ENCODE data around the gene PHEX.

The PHEX gene

DNA sequence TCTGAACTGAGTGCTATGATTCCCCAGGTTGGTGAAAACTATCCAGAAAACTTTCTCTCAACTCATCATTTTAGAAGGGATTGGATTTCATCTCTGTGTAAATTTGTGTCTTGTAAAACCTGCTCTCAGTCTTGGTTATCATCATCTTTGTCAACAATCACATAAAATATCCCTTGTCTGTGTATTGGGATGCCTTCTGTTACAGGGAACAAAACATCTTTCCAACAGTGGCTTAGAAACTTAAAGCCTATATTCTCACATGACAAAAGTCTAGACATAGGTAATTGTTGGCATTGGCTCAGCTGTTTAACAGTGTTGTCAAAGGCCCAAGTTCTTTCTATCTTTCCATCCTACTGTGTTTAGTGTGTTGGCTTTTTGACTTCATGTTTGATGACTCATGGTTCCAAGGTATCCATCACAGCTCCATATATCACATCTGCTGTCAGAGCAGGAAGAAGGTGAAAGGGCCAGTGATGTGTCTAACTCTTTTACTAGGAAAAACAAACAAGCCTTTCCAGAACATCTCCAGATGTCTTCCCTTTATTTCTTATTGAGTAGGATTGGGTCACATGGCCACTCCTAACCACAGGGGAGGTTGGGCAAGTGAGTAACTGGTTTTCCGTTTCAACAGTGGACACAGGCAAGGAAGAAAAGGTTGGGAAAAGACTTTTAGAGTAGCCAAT, 65.0 kb downstream of the PHEX start:
- DNase-seq (ENCODE audit: low read depth in 2 of 3, low spot score in 2 of 3) = no peak

DNA sequence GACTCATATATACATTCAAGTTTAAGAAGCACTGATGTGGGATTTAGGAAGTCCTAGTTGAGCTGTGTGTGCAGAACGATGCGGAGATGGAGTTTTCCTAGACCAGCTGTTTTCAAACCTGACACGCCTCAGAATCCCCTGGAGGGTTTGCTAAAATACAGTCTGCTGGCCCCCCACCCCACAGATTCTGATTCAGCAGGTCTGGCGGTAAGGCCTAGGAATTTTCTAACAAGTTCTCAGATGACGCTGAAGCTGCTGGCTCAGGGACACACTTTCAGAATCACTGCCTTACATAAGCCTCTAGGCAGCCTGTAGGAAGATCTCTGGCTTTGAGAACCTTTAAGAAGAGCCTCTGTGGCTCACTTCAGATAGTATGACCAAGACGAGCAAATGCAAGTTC, 73.1 kb downstream of the PHEX start:
- no peak for DNase-seq (ENCODE audit: low read depth in 2 of 3, low spot score in 2 of 3)

DNA sequence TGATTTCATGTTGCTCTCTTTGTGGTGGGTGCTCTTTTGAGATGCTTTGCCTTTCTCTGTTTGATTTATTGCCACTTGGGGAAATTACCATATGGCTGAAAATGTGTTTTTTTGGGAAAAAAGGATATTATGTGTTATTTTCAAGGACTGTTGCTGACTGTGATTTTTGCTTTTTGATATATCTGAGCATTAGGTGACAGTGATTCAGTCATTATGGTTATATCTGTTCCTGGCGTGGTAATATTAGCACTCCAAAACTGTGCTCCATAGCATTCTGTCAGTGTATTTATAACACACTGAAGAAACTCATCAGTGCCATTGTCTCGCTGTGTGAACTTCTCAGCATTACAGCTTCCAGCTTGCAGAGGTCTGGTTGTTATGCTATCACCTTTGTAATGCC, 73.8 kb downstream of the PHEX start:
- no peak for DNase-seq (ENCODE audit: low read depth in 2 of 3, low spot score in 2 of 3)

DNA sequence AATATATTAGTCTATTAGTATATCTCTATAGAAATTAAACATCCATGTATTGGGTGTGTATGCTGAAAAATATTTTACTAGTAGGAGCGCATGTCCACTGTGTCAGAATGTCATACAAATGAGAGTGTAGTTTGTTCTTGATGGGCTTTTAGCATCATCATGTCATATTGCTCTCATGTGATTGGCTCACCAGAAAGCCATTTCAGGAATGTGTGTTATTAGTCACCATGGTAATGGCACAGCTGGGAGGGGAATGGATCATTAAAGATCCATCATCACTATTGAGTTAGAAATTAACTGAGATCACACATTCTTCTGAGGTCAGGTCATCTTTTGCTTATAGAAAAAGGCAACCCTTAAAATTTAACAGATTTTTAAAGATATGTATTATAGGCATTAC, 77.3 kb downstream of the PHEX start:
- no peak for DNase-seq (ENCODE audit: low read depth in 2 of 3, low spot score in 2 of 3)

DNA sequence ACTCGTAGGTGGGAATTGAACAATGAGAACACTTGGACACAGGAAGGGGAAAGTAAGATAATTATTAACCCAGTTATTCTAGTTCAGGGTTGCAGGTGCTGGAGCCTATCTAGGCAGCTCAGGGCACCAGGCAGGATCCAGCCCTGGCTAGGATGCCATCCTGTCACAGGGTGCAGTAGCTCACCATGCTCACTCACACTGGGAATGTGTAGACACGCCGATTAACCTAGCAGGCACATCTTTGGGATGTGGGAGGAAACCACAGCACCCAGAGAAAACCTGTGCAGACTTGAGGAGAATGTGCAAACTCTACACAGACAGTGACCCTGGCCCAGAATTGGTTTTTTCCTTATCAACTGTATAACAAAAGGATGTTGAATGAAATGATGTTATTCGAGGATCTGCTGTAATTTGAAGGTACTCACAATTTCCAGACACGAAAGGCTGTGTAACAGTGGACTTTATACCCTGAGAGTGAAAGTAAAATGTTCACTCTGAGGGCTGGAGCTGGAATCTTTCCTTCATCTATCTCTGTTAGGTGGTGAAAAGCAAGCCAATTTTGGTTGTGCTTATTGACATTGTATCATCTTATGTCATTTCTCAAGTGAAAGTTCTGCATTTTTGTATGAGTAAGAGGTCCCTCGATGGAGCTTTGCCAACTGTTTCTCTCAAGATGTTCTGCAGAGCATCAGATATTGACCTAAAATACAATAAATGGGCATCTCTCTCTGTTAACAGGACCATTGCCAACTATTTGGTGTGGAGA, 78.8 kb downstream of the PHEX start:
- no peak for DNase-seq (ENCODE audit: low read depth in 2 of 3, low spot score in 2 of 3)

DNA sequence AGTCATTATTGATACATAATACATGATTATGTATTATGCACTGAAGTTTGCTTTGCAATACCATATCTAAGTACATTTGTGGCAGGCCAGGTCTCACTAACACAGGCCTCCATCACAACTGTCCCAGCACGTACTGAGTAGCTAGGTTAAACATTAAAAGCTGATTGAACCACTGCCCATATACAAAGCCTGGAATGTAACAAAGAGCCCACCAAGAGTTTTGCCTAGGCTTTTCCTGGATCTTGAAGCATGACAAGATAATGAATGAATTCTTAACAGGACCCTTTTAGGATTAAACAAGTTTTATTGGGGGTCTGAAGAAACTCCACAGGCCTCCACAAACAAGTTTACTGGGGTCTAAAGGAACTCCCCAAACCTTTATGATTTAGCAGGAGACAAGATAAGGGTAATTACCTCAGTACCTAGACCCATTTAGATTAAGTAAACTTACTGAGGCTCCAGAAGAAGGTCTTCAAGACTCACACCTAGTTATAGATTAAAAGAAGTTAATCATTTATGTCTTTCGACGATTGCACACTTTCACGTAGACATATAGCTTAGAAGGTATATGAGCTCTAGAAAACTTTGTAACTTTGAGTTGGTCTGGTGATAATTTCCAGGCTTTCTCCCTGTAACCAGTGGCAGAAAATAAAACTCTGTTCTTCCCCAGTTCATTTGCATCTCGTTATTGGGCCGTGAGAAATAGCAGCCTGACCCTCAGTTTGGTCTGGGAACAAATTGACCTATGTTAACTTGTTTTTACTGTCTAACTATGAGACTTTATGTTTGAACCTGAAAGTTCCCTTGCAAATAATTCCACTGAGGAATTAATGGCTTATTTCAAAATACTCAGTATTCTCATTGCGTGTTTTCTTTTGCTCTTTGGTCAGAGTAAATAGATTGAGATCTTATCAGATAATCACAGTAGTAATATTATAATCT, 84.8 kb downstream of the PHEX start:
- no peak for DNase-seq (ENCODE audit: low read depth in 2 of 3, low spot score in 2 of 3)

DNA sequence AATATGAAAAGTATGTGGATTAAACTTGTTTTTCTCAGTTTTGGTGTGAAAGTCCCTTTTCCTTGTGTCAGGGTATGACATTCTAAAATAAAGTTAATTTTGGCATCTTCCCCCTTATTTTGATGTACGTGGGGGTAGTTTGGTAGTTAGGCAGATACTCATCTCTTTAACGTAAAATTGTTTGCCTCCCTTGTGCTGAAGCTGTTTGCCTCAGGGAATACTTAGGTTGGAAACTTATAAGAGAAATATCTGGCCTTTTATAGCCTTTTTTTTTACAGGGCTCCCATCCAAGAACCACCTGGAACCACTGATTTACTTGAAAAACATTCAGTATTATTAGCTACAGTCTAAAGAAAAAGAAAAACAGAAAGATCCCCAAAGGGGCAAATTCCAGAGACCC, 85.5 kb downstream of the PHEX start:
- DNase-seq (ENCODE audit: low read depth in 2 of 3, low spot score in 2 of 3) = no peak

DNA sequence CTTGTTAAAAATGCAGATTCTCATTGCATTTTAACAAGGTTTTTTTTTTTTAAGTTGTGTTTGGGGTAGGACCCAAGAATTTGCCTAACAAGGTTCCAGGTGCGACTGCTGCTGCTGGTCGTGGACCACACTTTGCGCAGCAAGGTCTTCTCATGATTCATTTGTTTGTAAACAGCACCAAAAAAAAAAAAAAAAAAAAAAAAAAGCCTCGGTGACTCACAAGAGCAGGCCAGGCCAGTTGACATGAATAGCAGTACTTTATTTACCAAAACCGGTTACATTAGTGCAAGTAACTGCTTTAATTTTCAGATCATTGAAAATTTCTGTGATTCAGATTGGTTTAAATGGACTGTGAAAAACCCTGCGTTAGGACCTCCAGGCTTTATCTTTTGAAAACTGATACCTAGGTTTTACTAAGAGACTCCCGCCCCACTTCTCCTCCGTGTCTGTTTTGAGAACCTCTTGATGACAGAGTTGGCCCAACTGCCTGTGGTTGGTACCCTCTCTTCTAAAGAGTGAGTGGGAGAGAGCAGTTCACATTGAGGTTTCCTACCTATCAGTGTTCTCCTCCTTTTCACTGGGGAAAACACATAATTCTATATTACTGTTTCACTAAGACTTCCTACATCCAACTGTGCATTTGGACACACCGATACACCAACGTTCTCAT, 86.2 kb downstream of the PHEX start:
- DNase-seq (ENCODE audit: low read depth in 2 of 3, low spot score in 2 of 3) = no peak

DNA sequence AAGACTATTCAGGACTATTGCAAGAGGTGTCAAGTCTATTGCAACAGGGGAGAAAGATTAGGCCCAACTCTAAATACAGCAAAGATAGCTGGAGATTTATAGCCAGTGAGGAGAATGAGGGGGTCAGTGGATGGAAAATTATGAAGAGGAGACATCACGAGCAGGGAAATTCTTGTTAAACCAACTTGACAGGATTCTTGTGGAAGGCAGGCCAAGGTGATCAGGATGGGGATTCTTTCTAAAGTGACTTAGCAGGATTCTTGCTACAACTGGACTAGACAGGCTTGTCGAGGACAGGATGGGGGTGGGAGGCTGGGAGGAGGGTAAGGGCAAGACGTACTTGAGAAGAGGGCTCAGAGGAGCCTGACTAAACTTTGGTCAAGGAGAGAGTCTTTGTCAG, 89.0 kb downstream of the PHEX start:
- DNase-seq (ENCODE audit: low read depth in 2 of 3, low spot score in 2 of 3) = no peak

DNA sequence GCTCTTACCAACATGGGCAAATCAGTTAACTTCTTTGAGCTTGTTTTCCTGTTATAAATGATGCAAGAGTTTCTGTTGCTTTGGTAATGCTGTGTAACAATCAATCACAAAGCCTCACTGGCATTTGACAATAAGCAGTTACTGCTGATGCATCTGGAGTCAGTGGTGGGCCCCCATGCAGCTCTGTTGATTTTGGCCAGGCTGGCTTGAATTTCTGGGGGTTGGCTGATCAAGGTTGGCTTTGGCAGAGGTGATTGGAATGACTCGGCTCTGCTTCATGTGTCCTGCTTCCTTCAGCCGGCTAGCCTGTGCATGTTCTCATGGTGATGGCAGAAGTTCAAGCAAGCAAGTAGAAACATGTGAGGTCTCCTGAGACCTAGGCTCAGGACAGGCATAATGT, 90.4 kb downstream of the PHEX start:
- no peak for DNase-seq (ENCODE audit: low read depth in 2 of 3, low spot score in 2 of 3)

DNA sequence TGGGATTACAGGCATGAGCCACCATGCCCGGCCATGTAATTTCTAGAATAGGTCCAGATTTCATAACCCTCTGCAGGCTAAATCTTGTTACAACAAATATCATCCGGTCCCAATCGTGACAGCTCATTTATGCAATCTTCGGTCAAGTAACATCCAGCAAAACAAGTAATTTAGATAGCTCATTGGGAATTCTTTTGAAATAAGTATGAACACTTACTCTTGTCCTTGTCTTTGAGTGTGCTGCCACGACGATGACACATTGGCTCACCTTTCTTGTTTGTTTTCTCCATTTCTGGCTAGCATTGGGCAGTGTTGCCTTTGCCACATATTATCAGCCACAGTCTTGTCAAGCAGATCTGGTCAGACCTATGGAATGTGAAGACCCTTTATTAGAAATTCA, 92.0 kb downstream of the PHEX start:
- no peak for DNase-seq (ENCODE audit: low read depth in 2 of 3, low spot score in 2 of 3)

DNA sequence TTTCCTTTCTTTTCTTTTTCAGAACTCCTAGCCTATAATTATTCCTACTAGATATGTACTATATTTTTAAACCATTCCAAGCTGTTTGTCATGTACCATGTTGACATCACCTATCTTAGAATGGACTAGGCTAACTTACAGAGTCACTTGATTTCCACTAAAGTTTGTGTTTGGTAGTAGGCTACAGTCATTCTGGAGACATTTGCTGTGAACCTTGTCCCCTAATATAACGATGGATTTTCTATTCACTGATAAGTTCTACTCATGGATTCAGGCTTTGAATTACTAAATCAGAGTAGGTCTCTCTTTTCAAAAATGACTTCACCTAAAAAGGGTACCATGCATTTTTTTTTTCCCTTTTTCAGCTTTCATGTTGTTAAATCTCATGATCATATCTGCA, 93.4 kb downstream of the PHEX start:
- no peak for DNase-seq (ENCODE audit: low read depth in 2 of 3, low spot score in 2 of 3)

DNA sequence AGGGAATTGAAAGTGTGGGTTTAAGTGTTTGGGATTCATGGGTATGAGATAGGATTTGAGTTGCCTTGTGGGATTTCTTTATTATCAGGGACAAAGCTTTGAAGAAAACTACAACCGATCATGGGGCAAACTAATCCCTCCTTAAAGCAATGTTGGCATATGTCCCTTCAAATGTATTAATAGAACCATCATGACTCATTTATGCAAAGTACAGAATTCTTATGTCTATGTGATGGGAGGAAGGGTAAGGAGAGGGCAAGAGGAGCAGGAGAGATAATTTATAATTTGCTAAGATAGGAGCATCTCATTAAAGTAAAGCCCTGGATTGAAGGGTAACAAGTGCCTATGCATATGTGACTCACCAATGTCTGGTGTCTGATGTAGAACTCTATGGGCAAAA, 94.2 kb downstream of the PHEX start:
- no peak for DNase-seq (ENCODE audit: low read depth in 2 of 3, low spot score in 2 of 3)

DNA sequence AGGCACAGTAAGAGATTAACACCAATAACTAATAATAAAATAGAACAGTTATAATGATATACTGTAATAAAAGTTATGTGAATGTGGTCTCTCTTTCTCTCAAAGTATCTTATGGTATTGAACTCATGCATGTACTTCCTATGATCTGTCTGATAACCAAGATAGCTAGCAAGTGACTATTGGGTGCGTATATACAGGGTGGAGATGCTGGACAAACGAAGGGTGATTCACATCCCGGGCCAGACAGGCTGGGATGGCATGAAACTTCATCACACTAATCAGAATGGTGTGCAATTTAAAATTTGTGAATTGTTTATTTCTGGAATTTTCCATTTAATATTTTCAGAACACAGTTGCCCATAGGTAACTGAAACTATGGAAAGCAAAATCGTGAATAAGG, 96.8 kb downstream of the PHEX start:
- DNase-seq (ENCODE audit: low read depth in 2 of 3, low spot score in 2 of 3) = no peak

DNA sequence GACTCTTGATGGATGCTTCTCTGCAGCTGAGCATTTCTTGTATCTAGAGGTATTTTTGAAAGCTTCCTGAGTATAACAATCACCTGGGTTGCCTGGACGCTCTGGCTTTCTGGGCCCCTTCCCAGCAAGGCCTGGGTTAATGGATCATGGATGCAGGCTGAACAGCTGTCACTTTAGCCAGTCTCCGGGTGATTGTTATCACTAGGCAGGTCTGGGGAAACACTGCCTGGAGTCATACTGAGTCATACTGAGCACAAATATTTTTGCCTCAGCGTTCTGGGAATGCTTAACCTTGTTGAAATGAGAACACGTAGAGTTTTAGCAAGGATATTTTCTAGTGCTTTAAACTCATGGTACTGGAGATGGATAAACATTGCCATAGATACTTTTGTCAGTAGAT, 102.6 kb downstream of the PHEX start:
- no peak for DNase-seq (ENCODE audit: low read depth in 2 of 3, low spot score in 2 of 3)

DNA sequence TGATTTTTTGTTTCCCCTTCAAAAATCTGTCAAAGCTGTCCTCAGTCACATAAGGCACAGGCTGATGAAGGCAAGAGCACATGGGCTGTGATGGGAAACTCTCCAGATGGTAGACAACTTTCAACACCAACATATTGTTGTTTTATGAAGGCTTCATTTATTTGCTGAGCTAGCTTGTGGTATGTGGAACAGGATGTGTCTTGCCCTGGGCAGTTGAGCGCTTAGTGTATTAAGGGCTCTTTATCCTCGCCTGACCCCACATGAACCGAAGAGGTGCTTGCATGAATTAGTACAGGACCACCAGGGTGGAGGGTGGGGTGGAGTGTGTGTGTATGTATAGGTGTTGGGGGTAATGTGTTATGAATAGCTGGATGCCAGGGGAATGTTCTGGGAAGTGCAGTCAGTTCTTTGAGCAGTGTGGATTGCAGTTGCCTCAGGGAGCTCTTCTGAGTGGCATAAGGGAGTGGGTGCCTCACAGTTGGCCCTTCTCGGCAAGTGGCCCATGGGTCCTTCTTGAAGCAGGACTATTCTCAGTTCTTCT, 103.1 kb downstream of the PHEX start:
- no peak for DNase-seq (ENCODE audit: low read depth in 2 of 3, low spot score in 2 of 3)

DNA sequence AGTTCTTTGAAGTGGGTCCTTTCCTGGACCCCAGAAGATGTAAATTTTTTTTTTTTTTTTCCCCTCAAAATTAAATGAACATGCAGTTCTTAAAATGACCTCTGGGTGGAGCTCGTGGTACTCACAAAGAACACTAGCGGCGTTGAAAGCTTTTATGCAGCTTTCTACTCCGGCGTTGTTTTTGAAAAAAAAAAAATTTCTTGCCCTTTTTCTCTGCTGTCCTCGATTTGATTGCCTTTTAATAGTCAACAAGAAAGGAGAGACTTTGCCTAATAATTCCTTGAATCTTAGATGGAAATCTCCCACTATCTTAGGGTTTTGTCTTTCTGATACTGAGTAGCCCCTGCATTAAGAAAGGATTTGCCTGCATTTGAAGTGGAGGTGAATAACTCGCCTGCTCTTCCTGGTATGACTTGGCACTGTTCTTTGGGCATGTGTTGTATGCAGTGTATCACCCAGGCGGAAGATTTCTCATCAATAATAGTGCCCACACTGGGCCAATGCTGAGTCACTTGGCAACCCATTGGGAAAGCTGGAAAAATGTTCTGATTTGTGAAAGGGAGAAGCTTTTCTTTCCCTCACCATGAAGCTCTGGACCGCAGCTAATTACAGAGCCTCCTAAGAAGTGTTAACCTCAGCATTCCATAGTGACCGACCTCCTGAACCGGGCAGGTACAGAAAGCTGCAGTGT, 104.0 kb downstream of the PHEX start:
- no peak for DNase-seq (ENCODE audit: low read depth in 2 of 3, low spot score in 2 of 3)

DNA sequence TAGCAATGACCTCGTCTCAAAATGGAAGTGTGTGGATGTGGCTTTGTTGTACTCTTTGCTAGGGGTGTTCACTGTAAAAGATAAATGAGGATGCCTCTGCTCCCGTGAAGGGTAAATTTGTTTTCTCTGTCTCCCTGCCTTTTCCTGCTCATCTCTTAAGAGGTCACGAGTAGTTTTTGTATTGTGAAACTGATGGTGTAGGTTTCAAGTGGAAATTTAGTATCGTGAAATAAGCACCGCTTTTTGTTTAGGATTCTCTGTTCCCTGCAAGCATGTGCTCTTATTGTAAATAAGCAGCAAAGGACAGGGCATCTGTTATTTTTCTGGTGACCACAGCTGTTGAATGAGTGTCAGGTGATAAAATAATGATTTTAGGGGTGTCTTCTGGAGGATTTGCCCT, 104.6 kb downstream of the PHEX start:
- no peak for DNase-seq (ENCODE audit: low read depth in 2 of 3, low spot score in 2 of 3)

DNA sequence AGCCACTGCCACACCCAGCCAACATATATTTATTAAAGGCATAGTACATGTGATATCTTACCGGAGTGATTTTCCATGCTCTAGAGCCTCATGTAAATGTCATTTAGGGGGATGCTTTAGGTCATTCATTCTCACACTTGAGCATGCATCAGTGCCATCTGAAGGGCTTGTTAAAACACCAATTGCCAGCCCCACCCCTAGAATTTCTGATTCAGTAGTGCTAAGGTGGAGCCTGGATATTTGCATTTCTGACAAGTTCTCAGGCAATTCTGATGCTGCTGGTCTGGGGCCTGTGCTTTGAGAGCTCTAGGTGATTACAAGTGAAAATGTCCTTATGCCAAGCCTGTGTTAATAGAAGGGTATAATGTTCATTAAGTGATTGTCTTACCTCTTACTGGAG, 107.7 kb downstream of the PHEX start:
- DNase-seq (ENCODE audit: low read depth in 2 of 3, low spot score in 2 of 3) = no peak

DNA sequence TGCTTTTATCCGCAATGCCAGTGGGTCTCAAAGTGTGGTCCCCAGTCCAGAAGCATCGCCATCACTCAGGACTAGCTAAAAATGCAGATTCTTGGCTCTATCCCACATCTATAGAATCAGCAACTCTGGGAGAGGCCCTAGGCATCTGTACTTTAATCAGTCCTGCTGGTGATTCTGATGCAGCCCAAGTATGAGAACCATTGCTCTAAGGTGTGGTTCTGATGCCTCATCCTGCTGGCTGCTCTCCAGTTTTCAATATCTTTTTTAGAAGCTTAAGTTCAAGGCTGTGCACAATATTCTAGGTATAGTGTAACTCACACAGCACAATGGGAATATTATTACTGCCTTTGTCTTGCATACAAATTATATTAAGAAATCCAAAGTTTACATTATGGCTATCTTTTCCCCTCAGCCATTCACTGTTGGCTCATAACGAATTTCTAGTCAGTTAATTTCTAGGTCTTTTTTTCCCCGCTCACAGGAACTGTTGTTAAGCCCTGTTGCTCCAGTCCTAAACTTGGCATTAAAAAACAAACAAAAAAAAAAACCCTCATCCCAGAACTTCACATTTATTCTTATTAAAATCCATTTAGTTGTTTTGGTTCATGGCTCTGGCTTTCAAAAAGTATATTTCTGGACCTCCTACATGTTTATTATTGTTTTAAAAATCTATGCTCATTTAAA, 109.1 kb downstream of the PHEX start:
- DNase-seq (ENCODE audit: low read depth in 2 of 3, low spot score in 2 of 3) = no peak
